ENCODE data around the gene HS6ST3.

Gene HS6ST3

GRCh38 chr13:96858133-96858826, 768.4 kb downstream of the HS6ST3 start:
- DNase-seq = no peak

- no peak for DNase-seq
Observed at GRCh38 chr13:96860882-96861281, 771.0 kb downstream of the HS6ST3 start.

- DNase-seq = no peak
Observed at GRCh38 chr13:96862093-96862492, 772.2 kb downstream of the HS6ST3 start.

- no peak for DNase-seq
Observed at GRCh38 chr13:96862999-96863398, 773.1 kb downstream of the HS6ST3 start.

- no peak for DNase-seq
Observed at GRCh38 chr13:96871469-96871868, 781.6 kb downstream of the HS6ST3 start.

GRCh38 chr13:96880419-96880818, 790.5 kb downstream of the HS6ST3 start:
- no peak for DNase-seq

Measured in CD4-positive, alpha-beta T cell treated with Interleukin-10 for 1 hour (primary cell).